HG03469 (cell line): ENCODE data around the gene KRTAP5-11.
"Not testable (repeated sequence)": the region's sequence is repeated elsewhere in the genome, so short reads cannot be mapped to it uniquely, and the experiment has no call there.

Experiments used
- ATAC-seq: cut with Tn5 transposase; IDR thresholded peaks from one replicate; pipeline ENCODE4 v1.9.1; 2021; ENCODE audit warnings: mild to moderate bottlenecking, moderate library complexity, moderate number of reproducible peaks; ENCODE audit not compliant: unreplicated experiment

The KRTAP5-11 gene

GRCh38 chr11:71557257-71557656 is 25.4 kb downstream of the KRTAP5-11 start:
- no peak for ATAC-seq

GRCh38 chr11:71556018-71556417 is 26.7 kb downstream of the KRTAP5-11 start:
- no peak for ATAC-seq

GRCh38 chr11:71555508-71555907 is 27.2 kb downstream of the KRTAP5-11 start:
- ATAC-seq = no peak

- no peak for ATAC-seq
Observed at GRCh38 chr11:71554996-71555395, 27.7 kb downstream of the KRTAP5-11 start.

- ATAC-seq = no peak
Observed at GRCh38 chr11:71551711-71552110, 31.0 kb downstream of the KRTAP5-11 start.

GRCh38 chr11:71548716-71549151 is 33.9 kb downstream of the KRTAP5-11 start:
- ATAC-seq = no peak

GRCh38 chr11:71548120-71548519 is 34.6 kb downstream of the KRTAP5-11 start, which contains the start of gene KRTAP5-9:
Gene KRTAP5-9, plus strand, starts transcription at chr11:71548420. Its CDS starts 238 bp downstream, at chr11:71548658.
- no peak for ATAC-seq

- ATAC-seq = no peak
Observed at GRCh38 chr11:71545405-71545966, 37.2 kb downstream of the KRTAP5-11 start.

GRCh38 chr11:71544525-71545214 is 38.0 kb downstream of the KRTAP5-11 start:
- ATAC-seq = no peak

GRCh38 chr11:71543866-71544265 is 38.8 kb downstream of the KRTAP5-11 start:
- ATAC-seq = no peak

- ATAC-seq = no peak
Observed at GRCh38 chr11:71542879-71543777, 39.5 kb downstream of the KRTAP5-11 start.

- ATAC-seq = no peak
Observed at GRCh38 chr11:71542382-71542781, 40.3 kb downstream of the KRTAP5-11 start.

GRCh38 chr11:71540521-71541304 is 42.0 kb downstream of the KRTAP5-11 start:
- not testable (repeated sequence) for ATAC-seq

- ATAC-seq = not testable (repeated sequence)
Observed at GRCh38 chr11:71539971-71540370, 42.7 kb downstream of the KRTAP5-11 start.

- ATAC-seq = no peak
Observed at GRCh38 chr11:71539017-71539416, 43.7 kb downstream of the KRTAP5-11 start.

GRCh38 chr11:71538666-71538990 is 44.0 kb downstream of the KRTAP5-11 start:
- ATAC-seq = no peak

GRCh38 chr11:71537977-71538665 is 44.6 kb downstream of the KRTAP5-11 start, which contains the start of gene KRTAP5-8:
Gene KRTAP5-8, plus strand, starts transcription at chr11:71538025. Its CDS starts 31 bp downstream, at chr11:71538056.
- not testable (repeated sequence) for ATAC-seq

GRCh38 chr11:71537537-71537936 is 45.1 kb downstream of the KRTAP5-11 start:
- no peak for ATAC-seq

- no peak for ATAC-seq
Observed at GRCh38 chr11:71535825-71536224, 46.9 kb downstream of the KRTAP5-11 start.
